Panc1 (cell line): ENCODE measurements around the gene VKORC1. TPM values are rescaled to one million over a fixed set of nuclear protein-coding genes. Genes with fewer than 3 reads are reported as not detected.
A peak's percentile ranks its signal among the peaks of the same experiment; 100 is the strongest.

Experiments used
- ATAC-seq: fragments of 200-7000 bp; cut with Tn5 transposase; 2 replicates; pipeline ENCODE4 v1.9.1; 2020; ENCODE audit warnings: mild to moderate bottlenecking, moderate library complexity
- BruUV-seq: library from RNA; stranded (reverse); fragments of 400-500 nt; replicated peaks from 2 replicates; lab custom pipeline; 2021; lab: Mats Ljungman, UMichigan
- CTCF ChIA-PET: fragments of 300-600 bp; sonication (Branson Sonifier 250); formaldehyde crosslinking; loops from one replicate; lab custom pipeline; 2022; ENCODE audit warnings: antibody characterized with exemption; lab: Charles Lee
- POLR2A ChIA-PET: fragments of 300-600 bp; sonication (Branson Sonifier 250); formaldehyde crosslinking; loops from one replicate; lab custom pipeline; 2022; ENCODE audit warnings: antibody characterized with exemption; lab: Charles Lee
- DNase-seq: peaks from one replicate; pipeline ENCODE4 v3.0.0-alpha.2; 2010; ENCODE audit warnings: low read depth, low spot score
- H3K27ac ChIP-seq: 2 replicates; pipeline ENCODE4 v1.5.1; 2011; ENCODE audit warnings: mild to moderate bottlenecking, low read length, inconsistent platforms
- H3K27me3 ChIP-seq: fragments of 200-500 bp; sonication (Bioruptor generic); 2 replicates; pipeline ENCODE4 v1.6.0; 2014; ENCODE audit warnings: low read length, inconsistent platforms; ENCODE audit not compliant: control insufficient read depth, insufficient read depth
- H3K36me3 ChIP-seq: fragments of 200-500 bp; sonication (Bioruptor generic); 2 replicates; pipeline ENCODE4 v1.5.1; 2014; ENCODE audit warnings: inconsistent platforms, mild to moderate bottlenecking, low read length, moderate library complexity; ENCODE audit not compliant: control insufficient read depth, insufficient read depth
- H3K4me1 ChIP-seq: 2 replicates; pipeline ENCODE4 v1.5.1; 2011; ENCODE audit warnings: inconsistent platforms, mild to moderate bottlenecking, low read length, moderate library complexity; ENCODE audit not compliant: control insufficient read depth, insufficient read depth
- H3K4me3 ChIP-seq, 2 experiments: 2 replicates each; pipeline ENCODE4 v1.5.1; 2011 to 2012; ENCODE audit warnings: low read depth in 2 of 2, low read length in 2 of 2, mild to moderate bottlenecking in 2 of 2, inconsistent platforms in 1 of 2, moderate library complexity in 1 of 2
- H3K9me3 ChIP-seq: fragments of 200-500 bp; sonication (Bioruptor generic); 2 replicates; pipeline ENCODE4 v1.5.1; 2014; ENCODE audit warnings: low read depth, mild to moderate bottlenecking, inconsistent platforms, low read length, moderate library complexity; ENCODE audit not compliant: control insufficient read depth, insufficient read depth
- POLR2AphosphoS5 ChIP-seq: IDR thresholded peaks from 2 replicates; pipeline ENCODE4 v1.6.1; 2012; ENCODE audit warnings: mild to moderate bottlenecking, low read depth, low read length, moderate library complexity
- SIN3A ChIP-seq: IDR thresholded peaks from 2 replicates; pipeline ENCODE4 v1.6.1; 2012; ENCODE audit warnings: low read depth, mild to moderate bottlenecking, low read length, moderate library complexity, borderline replicate concordance; ENCODE audit not compliant: insufficient read depth
- TCF7L2 ChIP-seq: IDR thresholded peaks from 2 replicates; pipeline ENCODE4 v1.6.1; 2011; ENCODE audit warnings: mild to moderate bottlenecking, low read depth, low read length, inconsistent platforms
- in situ Hi-C: cut with HindIII; loops from 2 replicates; pipeline ENCODE4 v1.10.0; 2016; ENCODE audit warnings: low sequenced_read_pairs, low pct_unique_long_range_greater_than_20kb
- intact Hi-C: fragments of 100-400 bp; cut with micrococcal nuclease; formaldehyde crosslinking; loops from one replicate; pipeline ENCODE4 v1.10.0; 2022; ENCODE audit not compliant: unreplicated experiment
- total RNA-seq: library from RNA; stranded (reverse); gene quantifications from one replicate; pipeline ENCODE4 v1.2.1, GENCODE V29; 2021; ENCODE audit not compliant: unreplicated experiment
- TF ChIP-seq, protein P1 (sequence below), 2 experiments: IDR thresholded peaks; 2 replicates each; pipeline ENCODE4 v1.6.1; 2011 to 2012; ENCODE audit warnings: low read depth in 2 of 2, control low read depth in 1 of 2, low read length in 1 of 2, mild to moderate bottlenecking in 1 of 2, moderate library complexity in 1 of 2; ENCODE audit not compliant: insufficient read depth in 1 of 2
- TF ChIP-seq, protein P2 (sequence below): fragments of 450-650 bp; IDR thresholded peaks from 2 replicates; pipeline ENCODE4 v1.5.1; 2017; ENCODE audit warnings: mild to moderate bottlenecking

The VKORC1 gene
- total RNA-seq, 1 experiment from 2014 or later = 109 TPM

DNA sequence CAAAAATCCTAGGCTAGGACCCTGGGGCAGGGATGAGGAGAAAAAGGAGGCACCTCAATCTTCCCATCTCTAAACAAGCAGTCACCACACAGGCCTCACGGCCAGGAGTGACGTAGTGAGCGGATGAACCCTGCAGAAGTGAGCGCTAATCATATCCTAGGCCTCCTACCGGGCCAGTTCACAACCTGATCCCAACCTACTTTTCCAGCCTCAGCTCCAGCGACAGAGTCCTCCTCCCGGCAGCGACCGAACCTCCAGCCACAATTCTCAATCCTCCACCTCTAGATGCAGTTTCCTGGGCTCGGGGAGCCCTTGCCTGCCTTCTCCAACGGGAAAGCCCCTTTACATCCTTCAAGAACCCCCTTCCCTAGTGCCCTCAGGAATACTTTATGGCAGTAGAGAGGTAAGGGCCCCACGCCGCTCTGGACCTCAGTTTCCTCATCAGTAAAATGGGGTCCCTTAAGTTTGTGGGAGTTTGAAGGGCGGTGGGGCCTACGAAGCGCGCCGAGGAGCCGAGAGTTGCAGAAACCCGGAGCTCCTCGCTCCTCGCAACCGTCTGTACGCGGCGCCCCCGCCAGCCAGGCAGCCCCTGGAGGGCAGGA lies 22.0 kb downstream of the VKORC1 start:
- no peak for ATAC-seq
- ChIA-PET POLR2A (no interaction called here), CTCF (no interaction called here)
- peak overlapping the region; percentile 97 for H3K27ac ChIP-seq
- no TSS peak for BruUV-seq
- H3K36me3 ChIP-seq = peaks cover 10% of the 10 kb centered on the region
- no peak for DNase-seq
- H3K9me3 ChIP-seq = no peaks in the 10 kb centered on the region
- TF ChIP-seq, protein P1, sequence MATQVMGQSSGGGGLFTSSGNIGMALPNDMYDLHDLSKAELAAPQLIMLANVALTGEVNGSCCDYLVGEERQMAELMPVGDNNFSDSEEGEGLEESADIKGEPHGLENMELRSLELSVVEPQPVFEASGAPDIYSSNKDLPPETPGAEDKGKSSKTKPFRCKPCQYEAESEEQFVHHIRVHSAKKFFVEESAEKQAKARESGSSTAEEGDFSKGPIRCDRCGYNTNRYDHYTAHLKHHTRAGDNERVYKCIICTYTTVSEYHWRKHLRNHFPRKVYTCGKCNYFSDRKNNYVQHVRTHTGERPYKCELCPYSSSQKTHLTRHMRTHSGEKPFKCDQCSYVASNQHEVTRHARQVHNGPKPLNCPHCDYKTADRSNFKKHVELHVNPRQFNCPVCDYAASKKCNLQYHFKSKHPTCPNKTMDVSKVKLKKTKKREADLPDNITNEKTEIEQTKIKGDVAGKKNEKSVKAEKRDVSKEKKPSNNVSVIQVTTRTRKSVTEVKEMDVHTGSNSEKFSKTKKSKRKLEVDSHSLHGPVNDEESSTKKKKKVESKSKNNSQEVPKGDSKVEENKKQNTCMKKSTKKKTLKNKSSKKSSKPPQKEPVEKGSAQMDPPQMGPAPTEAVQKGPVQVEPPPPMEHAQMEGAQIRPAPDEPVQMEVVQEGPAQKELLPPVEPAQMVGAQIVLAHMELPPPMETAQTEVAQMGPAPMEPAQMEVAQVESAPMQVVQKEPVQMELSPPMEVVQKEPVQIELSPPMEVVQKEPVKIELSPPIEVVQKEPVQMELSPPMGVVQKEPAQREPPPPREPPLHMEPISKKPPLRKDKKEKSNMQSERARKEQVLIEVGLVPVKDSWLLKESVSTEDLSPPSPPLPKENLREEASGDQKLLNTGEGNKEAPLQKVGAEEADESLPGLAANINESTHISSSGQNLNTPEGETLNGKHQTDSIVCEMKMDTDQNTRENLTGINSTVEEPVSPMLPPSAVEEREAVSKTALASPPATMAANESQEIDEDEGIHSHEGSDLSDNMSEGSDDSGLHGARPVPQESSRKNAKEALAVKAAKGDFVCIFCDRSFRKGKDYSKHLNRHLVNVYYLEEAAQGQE (IDR thresholded peaks at IDR 0.05; ENCODE audit: insufficient read depth in 1 of 2, low read depth in 2 of 2, low read length in 1 of 2) = no peak
- TF ChIP-seq TCF7L2 (no peak), POLR2AphosphoS5 (no peak), SIN3A (no peak)
- TF ChIP-seq, protein P2, sequence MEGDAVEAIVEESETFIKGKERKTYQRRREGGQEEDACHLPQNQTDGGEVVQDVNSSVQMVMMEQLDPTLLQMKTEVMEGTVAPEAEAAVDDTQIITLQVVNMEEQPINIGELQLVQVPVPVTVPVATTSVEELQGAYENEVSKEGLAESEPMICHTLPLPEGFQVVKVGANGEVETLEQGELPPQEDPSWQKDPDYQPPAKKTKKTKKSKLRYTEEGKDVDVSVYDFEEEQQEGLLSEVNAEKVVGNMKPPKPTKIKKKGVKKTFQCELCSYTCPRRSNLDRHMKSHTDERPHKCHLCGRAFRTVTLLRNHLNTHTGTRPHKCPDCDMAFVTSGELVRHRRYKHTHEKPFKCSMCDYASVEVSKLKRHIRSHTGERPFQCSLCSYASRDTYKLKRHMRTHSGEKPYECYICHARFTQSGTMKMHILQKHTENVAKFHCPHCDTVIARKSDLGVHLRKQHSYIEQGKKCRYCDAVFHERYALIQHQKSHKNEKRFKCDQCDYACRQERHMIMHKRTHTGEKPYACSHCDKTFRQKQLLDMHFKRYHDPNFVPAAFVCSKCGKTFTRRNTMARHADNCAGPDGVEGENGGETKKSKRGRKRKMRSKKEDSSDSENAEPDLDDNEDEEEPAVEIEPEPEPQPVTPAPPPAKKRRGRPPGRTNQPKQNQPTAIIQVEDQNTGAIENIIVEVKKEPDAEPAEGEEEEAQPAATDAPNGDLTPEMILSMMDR = no peak
- peaks cover 10% of the 10 kb centered on the region; the same call in 1 of the 2 replicates for H3K4me1 ChIP-seq
- no peaks in the 10 kb centered on the region for H3K27me3 ChIP-seq
- peak overlapping the region; percentile 99 for H3K4me3 ChIP-seq
- in situ Hi-C loops (no loop called here), intact Hi-C loops (no loop called here)

DNA sequence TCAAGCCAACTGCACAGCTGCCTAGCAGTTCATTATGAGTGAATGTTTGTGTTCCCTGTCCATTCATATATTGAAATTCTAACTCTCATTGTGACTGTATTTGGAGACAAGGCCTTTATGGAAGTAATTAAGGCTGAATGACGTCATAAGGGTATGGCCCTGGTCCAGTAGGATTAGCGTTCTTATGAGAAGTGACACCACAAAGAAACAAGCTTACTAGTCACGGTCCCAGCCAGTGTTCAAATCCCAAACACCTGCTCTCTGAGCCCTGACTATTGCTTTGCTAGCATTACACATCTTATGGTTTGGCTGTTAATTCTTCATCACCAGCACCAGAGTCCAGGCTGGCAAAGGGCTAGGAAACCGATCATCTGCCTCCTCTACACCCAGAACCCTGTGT lies 22.7 kb downstream of the VKORC1 start:
- ChIA-PET CTCF (interaction anchor here (0.6 kb wide), 1 partner anchor 204 kb away, joined by 5 read pairs; no protein-coding TSS in a partner anchor), POLR2A (no interaction called here)
- BruUV-seq = no TSS peak
- intact Hi-C loops = no loop called here
- Histone ChIP-seq H3K4me3 (peak overlapping the region; percentile 99), H3K4me1 (peaks cover 10% of the 10 kb centered on the region; the same call in 1 of the 2 replicates), H3K27ac (peak overlapping the region; percentile 97), H3K27me3 (no peaks in the 10 kb centered on the region), H3K9me3 (no peaks in the 10 kb centered on the region), H3K36me3 (peaks cover 10% of the 10 kb centered on the region; the same call in 1 of the 2 replicates)
- ATAC-seq = no peak
- in situ Hi-C loops = no loop called here
- TF ChIP-seq, protein P1 (IDR thresholded peaks at IDR 0.05; ENCODE audit: insufficient read depth in 1 of 2, low read depth in 2 of 2, low read length in 1 of 2) = no peak
- TF ChIP-seq TCF7L2 (no peak), SIN3A (no peak), POLR2AphosphoS5 (no peak)
- TF ChIP-seq, protein P2 = no peak
- DNase-seq = no peak
